ENCODE measurements around the gene CYP1A2.

The CYP1A2 gene

GRCh38 chr15:74748322-74748946 is at the start of gene CYP1A2:
CYP1A2 (plus strand) TSS chr15:74748845; CDS start chr15:74749739, 894 bp downstream.
- Histone ChIP-seq H3K4me2 (no peak within 1 kb of the TSS), H3K9ac (no peak within 1 kb of the TSS), H3K79me2 (ENCODE audit: insufficient read depth, low read depth) (no peaks in the 10 kb centered on the region), H4K20me1 (ENCODE audit: insufficient read depth) (no peaks in the 10 kb centered on the region), H2AFZ (ENCODE audit: low read depth) (no peak within 1 kb of the TSS), H3K27me3 (ENCODE audit: insufficient read depth, low read depth) (no peaks in the 10 kb centered on the region), H3K4me1 (ENCODE audit: low read depth, poor library complexity, severe bottlenecking) (no peaks in the 10 kb centered on the region), H3K36me3 (ENCODE audit: insufficient read depth) (no peaks in the 10 kb centered on the region), H3K27ac (no peak within 1 kb of the TSS), H3K4me3 (IDR thresholded peaks at IDR 0.05; ENCODE audit: insufficient read depth, low read depth, low read length) (no peak within 1 kb of the TSS)
- TF ChIP-seq CTCF (conservative IDR thresholded peaks at IDR 0.05; ENCODE audit: low read depth, low read length), result no peak

GRCh38 chr15:74709011-74709410 is 39.6 kb upstream of the CYP1A2 start:
- no peaks in the 10 kb centered on the region for H3K79me2 ChIP-seq (ENCODE audit: insufficient read depth, low read depth)
- no peaks in the 10 kb centered on the region for H3K36me3 ChIP-seq (ENCODE audit: insufficient read depth)
- no peaks in the 10 kb centered on the region for H3K27me3 ChIP-seq (ENCODE audit: insufficient read depth, low read depth)
- no peak overlapping the region for H2AFZ ChIP-seq (ENCODE audit: low read depth)
- no peak for TF ChIP-seq CTCF (conservative IDR thresholded peaks at IDR 0.05; ENCODE audit: low read depth, low read length)
- H3K4me2 ChIP-seq, result no peak overlapping the region
- no peaks in the 10 kb centered on the region for H4K20me1 ChIP-seq (ENCODE audit: insufficient read depth)
- peaks cover 5% of the 10 kb centered on the region for H3K4me1 ChIP-seq (ENCODE audit: low read depth, poor library complexity, severe bottlenecking)
- no peak overlapping the region for H3K4me3 ChIP-seq (IDR thresholded peaks at IDR 0.05; ENCODE audit: insufficient read depth, low read depth, low read length)
- H3K27ac ChIP-seq, result no peak overlapping the region
- no peak overlapping the region for H3K9ac ChIP-seq

GRCh38 chr15:74709892-74710291 is 38.8 kb upstream of the CYP1A2 start:
- H3K27ac ChIP-seq, result no peak overlapping the region
- no peaks in the 10 kb centered on the region for H3K36me3 ChIP-seq (ENCODE audit: insufficient read depth)
- no peak overlapping the region for H3K9ac ChIP-seq
- H3K79me2 ChIP-seq (ENCODE audit: insufficient read depth, low read depth), result no peaks in the 10 kb centered on the region
- no peaks in the 10 kb centered on the region for H3K27me3 ChIP-seq (ENCODE audit: insufficient read depth, low read depth)
- no peak for TF ChIP-seq CTCF (conservative IDR thresholded peaks at IDR 0.05; ENCODE audit: low read depth, low read length)
- no peak overlapping the region for H3K4me3 ChIP-seq (IDR thresholded peaks at IDR 0.05; ENCODE audit: insufficient read depth, low read depth, low read length)
- no peak overlapping the region for H2AFZ ChIP-seq (ENCODE audit: low read depth)
- no peaks in the 10 kb centered on the region for H4K20me1 ChIP-seq (ENCODE audit: insufficient read depth)
- no peak overlapping the region for H3K4me2 ChIP-seq
- peaks cover 5% of the 10 kb centered on the region for H3K4me1 ChIP-seq (ENCODE audit: low read depth, poor library complexity, severe bottlenecking)

GRCh38 chr15:74710319-74711094 is 38.1 kb upstream of the CYP1A2 start:
- Histone ChIP-seq H2AFZ (ENCODE audit: low read depth) (no peak overlapping the region), H3K27me3 (ENCODE audit: insufficient read depth, low read depth) (no peaks in the 10 kb centered on the region), H3K9ac (no peak overlapping the region), H3K4me1 (ENCODE audit: low read depth, poor library complexity, severe bottlenecking) (peaks cover 5% of the 10 kb centered on the region), H4K20me1 (ENCODE audit: insufficient read depth) (no peaks in the 10 kb centered on the region), H3K36me3 (ENCODE audit: insufficient read depth) (no peaks in the 10 kb centered on the region), H3K4me3 (IDR thresholded peaks at IDR 0.05; ENCODE audit: insufficient read depth, low read depth, low read length) (no peak overlapping the region), H3K4me2 (no peak overlapping the region), H3K79me2 (ENCODE audit: insufficient read depth, low read depth) (no peaks in the 10 kb centered on the region), H3K27ac (no peak overlapping the region)
- no peak for TF ChIP-seq CTCF (conservative IDR thresholded peaks at IDR 0.05; ENCODE audit: low read depth, low read length)
